Measurements from ENCODE around the gene GRAMD1A.

Gene GRAMD1A

GRCh38 chr19:35059006-35059798, 59.1 kb downstream of the GRAMD1A start:
- TF ChIP-seq CTCF (IDR thresholded peaks at IDR 0.05; ENCODE audit: control extremely low read depth, extremely low read depth, low read depth, missing control alignments), result no peak
- ChIA-PET CTCF (interaction anchor here (1.2 to 2.6 kb wide), 4 partner anchors 8 to 76 kb away, joined by 3 to 11 read pairs (median 10); partner anchors contain the start of gene LGI4), POLR2A (no interaction called here)
- DNase-seq (ENCODE audit: extremely low spot score), result no peak

GRCh38 chr19:35059799-35060091, 59.6 kb downstream of the GRAMD1A start:
- no peak for TF ChIP-seq CTCF (IDR thresholded peaks at IDR 0.05; ENCODE audit: control extremely low read depth, extremely low read depth, low read depth, missing control alignments)
- CTCF ChIA-PET, result interaction anchor here (2.6 kb wide), 1 partner anchor 16 kb away, joined by 10 read pairs; no protein-coding TSS in a partner anchor
- POLR2A ChIA-PET, result no interaction called here

GRCh38 chr19:35060160-35060855, 60.2 kb downstream of the GRAMD1A start:
- TF ChIP-seq CTCF (IDR thresholded peaks at IDR 0.05; ENCODE audit: control extremely low read depth, extremely low read depth, low read depth, missing control alignments), result no peak
- ChIA-PET POLR2A (no interaction called here), CTCF (interaction anchor here (2.6 kb wide), 1 partner anchor 16 kb away, joined by 10 read pairs; no protein-coding TSS in a partner anchor)
- no peak for DNase-seq (ENCODE audit: extremely low spot score)

More at GRCh38 chr19:35059799-35060091, 59.6 kb downstream of the GRAMD1A start:
- no peak for DNase-seq (ENCODE audit: extremely low spot score)

GRCh38 chr19:35061583-35062373, 61.7 kb downstream of the GRAMD1A start:
- ChIA-PET CTCF (interaction anchor here (1.3 to 2.7 kb wide), 2 partner anchors 49 to 73 kb away, joined by 3 to 9 read pairs; partner anchors contain the start of gene LGI4), POLR2A (no interaction called here)
- TF ChIP-seq CTCF (IDR thresholded peaks at IDR 0.05; ENCODE audit: control extremely low read depth, extremely low read depth, low read depth, missing control alignments), result no peak
- DNase-seq (ENCODE audit: extremely low spot score), result no peak

GRCh38 chr19:35062942-35063341, 62.8 kb downstream of the GRAMD1A start:
- CTCF ChIA-PET, result interaction anchor here (2.3 to 2.7 kb wide), 2 partner anchors 16 to 72 kb away, joined by 7 to 9 read pairs; partner anchors contain the start of gene LGI4
- no peak for TF ChIP-seq CTCF (IDR thresholded peaks at IDR 0.05; ENCODE audit: control extremely low read depth, extremely low read depth, low read depth, missing control alignments)
- DNase-seq (ENCODE audit: extremely low spot score), result no peak
- POLR2A ChIA-PET, result no interaction called here
